Fibroblast of skin of left quadriceps (primary cell): ENCODE measurements around the gene NTM.

ENCODE experiments used
- DNase-seq, 2 experiments: peaks; one replicate each; pipeline ENCODE4 v3.0.0-alpha.2; 2013; ENCODE audit warnings: low read depth in 2 of 2

NTM gene

GRCh38 chr11:131499199-131499598 lies 128.8 kb downstream of the NTM start:
- DNase-seq = no peak

- no peak for DNase-seq
Observed at GRCh38 chr11:131503017-131503416, 132.6 kb downstream of the NTM start.

- DNase-seq = no peak
Observed at GRCh38 chr11:131504199-131504949, 134.0 kb downstream of the NTM start.

- no peak for DNase-seq
Observed at GRCh38 chr11:131506348-131506747, 135.9 kb downstream of the NTM start.

- DNase-seq = no peak
Observed at GRCh38 chr11:131510662-131511061, 140.2 kb downstream of the NTM start.

- no peak for DNase-seq
Observed at GRCh38 chr11:131511794-131512193, 141.4 kb downstream of the NTM start.

GRCh38 chr11:131512228-131512627 lies 141.8 kb downstream of the NTM start:
- DNase-seq = no peak

GRCh38 chr11:131514062-131514461 lies 143.6 kb downstream of the NTM start:
- DNase-seq = no peak

- DNase-seq = no peak
Observed at GRCh38 chr11:131518305-131518838, 148.0 kb downstream of the NTM start.

GRCh38 chr11:131522851-131523250 lies 152.4 kb downstream of the NTM start:
- DNase-seq = no peak

GRCh38 chr11:131530407-131530806 lies 160.0 kb downstream of the NTM start:
- DNase-seq = no peak

- DNase-seq = peak; percentile 20 to 25
Observed at GRCh38 chr11:131533149-131533548, 162.7 kb downstream of the NTM start.

GRCh38 chr11:131533998-131534397 lies 163.6 kb downstream of the NTM start:
- DNase-seq = no peak

GRCh38 chr11:131534611-131535010 lies 164.2 kb downstream of the NTM start:
- no peak for DNase-seq

GRCh38 chr11:131536159-131536558 lies 165.7 kb downstream of the NTM start:
- DNase-seq = no peak

- DNase-seq = no peak
Observed at GRCh38 chr11:131537196-131537595, 166.8 kb downstream of the NTM start.

GRCh38 chr11:131537748-131538147 lies 167.3 kb downstream of the NTM start:
- DNase-seq = no peak

GRCh38 chr11:131538322-131538721 lies 167.9 kb downstream of the NTM start:
- DNase-seq = no peak

GRCh38 chr11:131540676-131541075 lies 170.3 kb downstream of the NTM start:
- no peak for DNase-seq

GRCh38 chr11:131543389-131544025 lies 173.1 kb downstream of the NTM start:
- DNase-seq = no peak

- no peak for DNase-seq
Observed at GRCh38 chr11:131544591-131544990, 174.2 kb downstream of the NTM start.

- no peak for DNase-seq
Observed at GRCh38 chr11:131546218-131546895, 175.9 kb downstream of the NTM start.

- no peak for DNase-seq
Observed at GRCh38 chr11:131549099-131549498, 178.7 kb downstream of the NTM start.
